Activated T-cell treated with anti-CD3 and anti-CD28 coated beads, Interleukin-2, amount 50 U/mL, for 48 hours (primary cell): Measurements from ENCODE around the gene PI4K2B.
"Not testable (repeated sequence)": the region's sequence is repeated elsewhere in the genome, so short reads cannot be mapped to it uniquely, and the experiment has no call there.

Experiments used
- DNase-seq, 2 experiments: peaks; one replicate each; pipeline ENCODE4 v3.0.0-alpha.2; 2020

Gene PI4K2B

GRCh38 chr4:25233737-25234389 lies at the start of gene PI4K2B:
PI4K2B (plus strand) TSS chr4:25234033; CDS start chr4:25234164, 131 bp downstream.
- DNase-seq = peak; percentile 96 to 97

GRCh38 chr4:25184056-25184455 lies 49.8 kb upstream of the PI4K2B start:
- DNase-seq = no peak

- no peak for DNase-seq
Measured at GRCh38 chr4:25190407-25190806, 43.4 kb upstream of the PI4K2B start.

GRCh38 chr4:25198713-25199112 lies 35.1 kb upstream of the PI4K2B start:
- DNase-seq = no peak

- no peak for DNase-seq
Measured at GRCh38 chr4:25207997-25208396, 25.8 kb upstream of the PI4K2B start.

- no peak for DNase-seq
Measured at GRCh38 chr4:25209702-25210101, 24.1 kb upstream of the PI4K2B start.

GRCh38 chr4:25211721-25212120 lies 22.1 kb upstream of the PI4K2B start:
- no peak for DNase-seq

- no peak for DNase-seq
Measured at GRCh38 chr4:25212822-25213221, 21.0 kb upstream of the PI4K2B start.

- DNase-seq = no peak
Measured at GRCh38 chr4:25213347-25213979, 20.4 kb upstream of the PI4K2B start.

- not testable (repeated sequence) for DNase-seq
Measured at GRCh38 chr4:25214750-25215149, 19.1 kb upstream of the PI4K2B start.

- no peak for DNase-seq
Measured at GRCh38 chr4:25215511-25215910, 18.3 kb upstream of the PI4K2B start.

- no peak for DNase-seq
Measured at GRCh38 chr4:25221377-25221776, 12.5 kb upstream of the PI4K2B start.

- DNase-seq = no peak
Measured at GRCh38 chr4:25223802-25224375, 9.9 kb upstream of the PI4K2B start.

- DNase-seq = no peak
Measured at GRCh38 chr4:25229804-25230203, 4.0 kb upstream of the PI4K2B start.

- DNase-seq = no peak
Measured at GRCh38 chr4:25233194-25233593, 639 bp upstream of the PI4K2B start.

GRCh38 chr4:25234390-25235370 lies 847 bp downstream of the PI4K2B start:
- peak; percentile 65 to 69 for DNase-seq

GRCh38 chr4:25235401-25235800 lies 1.6 kb downstream of the PI4K2B start:
- DNase-seq = no peak

- DNase-seq = not testable (repeated sequence)
Measured at GRCh38 chr4:25236030-25236429, 2.2 kb downstream of the PI4K2B start.

GRCh38 chr4:25236971-25237370 lies 3.1 kb downstream of the PI4K2B start:
- DNase-seq = no peak

- no peak for DNase-seq
Measured at GRCh38 chr4:25238052-25238451, 4.2 kb downstream of the PI4K2B start.

GRCh38 chr4:25239528-25239927 lies 5.7 kb downstream of the PI4K2B start:
- not testable (repeated sequence) for DNase-seq

GRCh38 chr4:25240754-25241210 lies 6.9 kb downstream of the PI4K2B start:
- not testable (repeated sequence) for DNase-seq

GRCh38 chr4:25242195-25242594 lies 8.4 kb downstream of the PI4K2B start:
- DNase-seq = not testable (repeated sequence)
